H1 (cell line): ENCODE results near the gene ARHGAP4. TPM values are rescaled to one million over a fixed set of nuclear protein-coding genes. Genes with fewer than 3 reads are reported as not detected.

Source experiments
- CTCF ChIA-PET: fragments of 300-600 bp; sonication (Branson Sonifier 250); formaldehyde crosslinking; loops from one replicate; lab custom pipeline; 2021; ENCODE audit not compliant: partially characterized antibody; lab: Charles Lee
- POLR2A ChIA-PET: fragments of 300-600 bp; sonication (Branson Sonifier 250); formaldehyde crosslinking; loops from one replicate; lab custom pipeline; 2021; ENCODE audit warnings: inconsistent platforms; ENCODE audit not compliant: partially characterized antibody; lab: Charles Lee
- DNase-seq, 2 experiments: peaks; one replicate each; pipeline versions ENCODE4 v3.0.0 to v3.0.0-alpha.2; 2010 to 2022; ENCODE audit warnings: low spot score in 2 of 2, low read depth in 1 of 2, mixed read lengths in 1 of 2
- FAIRE-seq: peaks from 2 replicates; lab custom pipeline; 2011; peaks lifted over from hg19 to GRCh38; lab: Jason Lieb, UNC
- H2AFZ ChIP-seq: 2 replicates; pipeline ENCODE4 v1.8.1; 2012; ENCODE audit warnings: low read length, inconsistent platforms
- H2AK5ac ChIP-seq: 2 replicates; pipeline ENCODE4 v1.6.1; 2013; ENCODE audit warnings: low read depth, low read length
- H2BK120ac ChIP-seq: replicated peaks from 2 replicates; pipeline ENCODE3; 2013; ENCODE audit warnings: low read depth, low read length, inconsistent platforms
- H2BK12ac ChIP-seq: 2 replicates; pipeline ENCODE4 v1.6.1; 2013; ENCODE audit warnings: low read depth, low read length
- H2BK15ac ChIP-seq: 2 replicates; pipeline ENCODE4 v1.6.1; 2013; ENCODE audit warnings: low read length
- H2BK20ac ChIP-seq: 2 replicates; pipeline ENCODE4 v1.6.1; 2013; ENCODE audit warnings: low read length
- H2BK5ac ChIP-seq: 2 replicates; pipeline ENCODE4 v1.6.1; 2013; ENCODE audit warnings: low read depth, low read length
- H3K14ac ChIP-seq: 2 replicates; pipeline ENCODE4 v1.6.1; 2013; ENCODE audit warnings: inconsistent platforms; ENCODE audit not compliant: insufficient read length
- H3K18ac ChIP-seq: 2 replicates; pipeline ENCODE4 v1.6.1; 2013; ENCODE audit warnings: low read length; ENCODE audit errors: extremely low read depth
- H3K23ac ChIP-seq: 2 replicates; pipeline ENCODE4 v1.6.1; 2013; ENCODE audit warnings: inconsistent platforms; ENCODE audit not compliant: insufficient read length
- H3K23me2 ChIP-seq: 2 replicates; pipeline ENCODE4 v1.6.1; 2013; ENCODE audit warnings: low read depth, low read length
- H3K27ac ChIP-seq: 2 replicates; pipeline ENCODE4 v1.6.1; 2011; ENCODE audit warnings: low read depth, low read length, inconsistent platforms
- H3K27me3 ChIP-seq, 4 experiments: replicated peaks in 1 of 4; 1 replicate in 1 of 4; 2 replicates in 3 of 4; pipeline versions ENCODE4 v1.6.1 to v1.8.1; 2011 to 2013; ENCODE audit warnings: low read length in 3 of 4, mild to moderate bottlenecking in 3 of 4, inconsistent platforms in 2 of 4, mixed read lengths in 2 of 4, moderate library complexity in 1 of 4; ENCODE audit not compliant: control insufficient read depth in 3 of 4, insufficient read depth in 3 of 4; ENCODE audit errors: extremely low read depth in 1 of 4
- H3K36me3 ChIP-seq, 4 experiments: 2 replicates each; pipeline versions ENCODE4 v1.6.1 to v1.8.1; 2011 to 2013; ENCODE audit warnings: mild to moderate bottlenecking in 4 of 4, low read length in 3 of 4, moderate library complexity in 2 of 4, control low read depth in 1 of 4, inconsistent platforms in 1 of 4; ENCODE audit not compliant: insufficient read depth in 4 of 4, control insufficient read depth in 2 of 4
- H3K4ac ChIP-seq: replicated peaks from 2 replicates; pipeline ENCODE3; 2013; ENCODE audit warnings: low read length, low read depth, mixed read lengths, inconsistent platforms; ENCODE audit not compliant: insufficient read length
- H3K4me1 ChIP-seq, 4 experiments: replicated peaks in 1 of 4; 1 replicate in 1 of 4; 2 replicates in 3 of 4; pipeline versions ENCODE4 v1.6.1 to v1.8.1; 2011 to 2013; ENCODE audit warnings: low read length in 3 of 4, inconsistent platforms in 2 of 4, mixed read lengths in 1 of 4; ENCODE audit not compliant: insufficient read depth in 4 of 4, control insufficient read depth in 3 of 4
- H3K4me2 ChIP-seq, 2 experiments: 2 replicates each; pipeline versions ENCODE4 v1.6.1 to v1.8.1; 2011 to 2013; ENCODE audit warnings: low read depth in 2 of 2, low read length in 2 of 2, control low read depth in 1 of 2, inconsistent platforms in 1 of 2, mild to moderate bottlenecking in 1 of 2; ENCODE audit not compliant: insufficient read depth in 1 of 2
- H3K4me3 ChIP-seq, 4 experiments: fragments of 200-600, 300-600 bp in 1 of 4; sonication (generic), shearing (Covaris generic), sonication (Bioruptor Twin) in 1 of 4; 2 replicates each; pipeline versions ENCODE4 v1.5.1 to v1.8.1; 2011 to 2016; ENCODE audit warnings: low read length in 4 of 4, low read depth in 3 of 4, control low read depth in 2 of 4, inconsistent platforms in 2 of 4, mild to moderate bottlenecking in 2 of 4, mixed read lengths in 1 of 4, moderate library complexity in 1 of 4; ENCODE audit not compliant: insufficient read depth in 2 of 4; ENCODE audit errors: extremely low read depth in 1 of 4
- H3K56ac ChIP-seq: replicated peaks from 2 replicates; pipeline ENCODE3; 2013; ENCODE audit warnings: low read depth, mild to moderate bottlenecking, mixed read lengths, low read length, inconsistent platforms; ENCODE audit not compliant: insufficient read length
- H3K79me1 ChIP-seq: 2 replicates; pipeline ENCODE4 v1.6.1; 2013; ENCODE audit warnings: low read depth, low read length, control low read depth
- H3K79me2 ChIP-seq, 2 experiments: 2 replicates each; pipeline versions ENCODE4 v1.6.1 to v1.8.1; 2012 to 2013; ENCODE audit warnings: low read length in 2 of 2, mild to moderate bottlenecking in 2 of 2, inconsistent platforms in 1 of 2; ENCODE audit not compliant: insufficient read depth in 2 of 2, control insufficient read depth in 1 of 2
- H3K9ac ChIP-seq, 4 experiments: replicated peaks in 1 of 4; 1 replicate in 1 of 4; 2 replicates in 3 of 4; pipeline versions ENCODE4 v1.6.1 to v1.8.1; 2011 to 2013; ENCODE audit warnings: low read depth in 3 of 4, low read length in 3 of 4, control low read depth in 2 of 4, mild to moderate bottlenecking in 2 of 4, moderate library complexity in 2 of 4, inconsistent platforms in 1 of 4; ENCODE audit errors: extremely low read depth in 1 of 4
- H3K9me3 ChIP-seq, 2 experiments: 2 replicates each; pipeline versions ENCODE4 v1.6.1 to v1.8.1; 2012 to 2013; ENCODE audit warnings: mild to moderate bottlenecking in 2 of 2, moderate library complexity in 2 of 2, control low read depth in 1 of 2, inconsistent platforms in 1 of 2, low read depth in 1 of 2, low read length in 1 of 2, mixed read lengths in 1 of 2; ENCODE audit not compliant: insufficient read depth in 2 of 2
- H4K20me1 ChIP-seq, 2 experiments: replicated peaks in 1 of 2; 2 replicates each; pipeline versions ENCODE3 to v1.8.1; 2011 to 2013; ENCODE audit warnings: inconsistent platforms in 2 of 2, low read length in 2 of 2, mild to moderate bottlenecking in 1 of 2; ENCODE audit not compliant: insufficient read depth in 2 of 2, control insufficient read depth in 1 of 2
- H4K5ac ChIP-seq: 2 replicates; pipeline ENCODE4 v1.6.1; 2013; ENCODE audit warnings: low read length, low read depth, mixed read lengths, inconsistent platforms; ENCODE audit not compliant: insufficient read length
- H4K8ac ChIP-seq: 2 replicates; pipeline ENCODE4 v1.8.0; 2013; ENCODE audit warnings: mild to moderate bottlenecking, moderate library complexity, low read length, inconsistent platforms; ENCODE audit not compliant: insufficient read depth; ENCODE audit errors: extremely low read depth
- H4K91ac ChIP-seq: replicated peaks from 2 replicates; pipeline ENCODE3; 2013; ENCODE audit warnings: low read length, mixed read lengths, inconsistent platforms; ENCODE audit not compliant: insufficient read length
- BACH1 ChIP-seq: IDR thresholded peaks from 2 replicates; pipeline ENCODE4 v1.6.1; 2012; ENCODE audit warnings: low read length, improper control_type of control experiment
- CBX5 ChIP-seq: fragments of 300-800, 300-1000 bp; sonication (generic); IDR thresholded peaks from 2 replicates; pipeline ENCODE4 v1.7.1; 2016; ENCODE audit warnings: antibody characterized with exemption, low read length, low read depth
- CHD1 ChIP-seq: IDR thresholded peaks from 2 replicates; pipeline ENCODE4 v1.6.1; 2012; ENCODE audit warnings: low read depth, low read length, improper control_type of control experiment
- E2F6 ChIP-seq: IDR thresholded peaks from 2 replicates; pipeline ENCODE4 v1.6.1; 2012; ENCODE audit warnings: inconsistent platforms
- GABPA ChIP-seq: IDR thresholded peaks from 2 replicates; pipeline ENCODE4 v1.6.1; 2011; ENCODE audit warnings: mild to moderate bottlenecking, low read length, moderate library complexity, borderline replicate concordance; ENCODE audit not compliant: insufficient read depth
- JUN ChIP-seq: IDR thresholded peaks from 2 replicates; pipeline ENCODE4 v1.6.1; 2011; ENCODE audit warnings: low read depth, mild to moderate bottlenecking, improper control_type of control experiment, low read length
- MAX ChIP-seq: IDR thresholded peaks from 2 replicates; pipeline ENCODE4 v1.6.1; 2012; ENCODE audit warnings: inconsistent platforms
- POU5F1 ChIP-seq: IDR thresholded peaks from 2 replicates; pipeline ENCODE4 v1.6.1; 2011; ENCODE audit warnings: low read depth, mild to moderate bottlenecking, low read length, moderate library complexity
- SUZ12 ChIP-seq: fragments of 200-600 bp; sonication (generic); IDR thresholded peaks from 2 replicates; pipeline ENCODE4 v1.6.1; 2012; ENCODE audit warnings: mild to moderate bottlenecking, inconsistent platforms, low read length, moderate library complexity, mixed read lengths
- WGBS, 2 experiments: shearing (Covaris generic) in 1 of 2; methylation state at CpG; one replicate each; pipeline versions ENCODE4 v1.1.6 to v1.1.7; 2013 to 2015; ENCODE audit warnings: low lambda C conversion rate in 2 of 2, mixed read lengths in 2 of 2, inconsistent platforms in 1 of 2, low coverage in 1 of 2, missing lambda C conversion rate in 1 of 2; ENCODE audit not compliant: insufficient replicate concordance in 2 of 2, insufficient coverage in 1 of 2, insufficient read length in 1 of 2; ENCODE audit errors: extremely low coverage in 1 of 2, missing lambda C conversion rate in 1 of 2; 5-methylcytosine and 5-hydroxymethylcytosine counted together
- polyA plus RNA-seq, 7 experiments: library from polyadenylated mRNA; depleted of rRNA in 3 of 7; stranded (reverse) in 5 of 7; unstranded in 2 of 7; fragments of >200 nt in 5 of 7; fragments of 200-250 nt in 2 of 7; gene quantifications; 1 replicate in 5 of 7; 2 replicates in 1 of 7; 4 replicates in 1 of 7; pipeline versions ENCODE4 v1.2.1 to v1.2.3, GENCODE V29; 2011 to 2013; ENCODE audit warnings: missing spikeins in 2 of 7, mixed read lengths in 2 of 7
- total RNA-seq: library from RNA; stranded (reverse); fragmentation: NEBNext Ultra II Directional; extraction: Animal tissue kit (Norgen Biotek cat#: 25700); gene quantifications from 2 replicates; pipeline ENCODE4 v1.2.1, GENCODE V29; 2021
- TF ChIP-seq, protein P1 (sequence below): IDR thresholded peaks from 2 replicates; pipeline ENCODE4 v1.6.1; 2012; ENCODE audit warnings: low read length, inconsistent platforms

Gene ARHGAP4
- total and polyA plus RNA-seq, 2 of the 8 experiments (the other 6 are each of a cell fraction or from before 2014, with no cell fraction given): 23.9 to 26.0 TPM

GRCh38 chrX:153952373-153953026 is 26.4 kb upstream of the ARHGAP4 start:
- Histone ChIP-seq H3K79me2 (no peaks in the 10 kb centered on the region), H3K4ac (no peak overlapping the region), H3K9me3 (no peaks in the 10 kb centered on the region), H3K56ac (no peak overlapping the region), H3K4me3 (no peak overlapping the region), H3K36me3 (peaks cover 26 to 75% (median 54%) of the 10 kb centered on the region in 4 experiments; a peak in 7 of 8 replicates), H3K79me1 (no peaks in the 10 kb centered on the region), H3K23ac (no peak overlapping the region), H3K23me2 (no peaks in the 10 kb centered on the region), H2AFZ (no peak overlapping the region), H3K9ac (no peak overlapping the region), H4K8ac (no peak overlapping the region; the same call in 1 of the 2 replicates), H2BK120ac (no peak overlapping the region), H2BK15ac (no peak overlapping the region), H2BK12ac (no peak overlapping the region), H4K20me1 (peaks cover 0 to 4% of the 10 kb centered on the region in 2 experiments), H4K5ac (no peak overlapping the region), H3K18ac (no peak overlapping the region), H3K4me1 (peaks cover 0 to 11% (median 1%) of the 10 kb centered on the region in 4 experiments; a peak in 3 of 7 replicates), H3K27me3 (no peaks in the 10 kb centered on the region), H3K14ac (no peak overlapping the region), H2AK5ac (no peak overlapping the region), H2BK20ac (no peak overlapping the region), H3K4me2 (no peak overlapping the region), H2BK5ac (no peak overlapping the region), H3K27ac (no peak overlapping the region; the same call in 1 of the 2 replicates), H4K91ac (no peak overlapping the region)
- POLR2A ChIA-PET: interaction anchor here (0.9 to 1.7 kb wide), 6 partner anchors 9 to 29 kb away, joined by 3 to 7 read pairs (median 3); partner anchors contain the start of genes ARHGAP4 and HCFC1
- 96% methylated on average over 18 of the region's 32 CpGs; no CpG with 5 or more reads in 1 of the 2 experiments for WGBS, 2 experiments
- CTCF ChIA-PET: interaction anchor here (0.9 to 11.1 kb wide), 7 partner anchors 7 to 189 kb away, joined by 3 to 272 read pairs (median 3); partner anchors contain the start of genes ARHGAP4, HCFC1, NAA10 and PLXNB3
- DNase-seq (no peak), FAIRE-seq (no peak)
- no peak for TF ChIP-seq BACH1
- TF ChIP-seq CHD1: no peak
- TF ChIP-seq MAX: no peak
- TF ChIP-seq SUZ12: no peak
- TF ChIP-seq, protein P1, sequence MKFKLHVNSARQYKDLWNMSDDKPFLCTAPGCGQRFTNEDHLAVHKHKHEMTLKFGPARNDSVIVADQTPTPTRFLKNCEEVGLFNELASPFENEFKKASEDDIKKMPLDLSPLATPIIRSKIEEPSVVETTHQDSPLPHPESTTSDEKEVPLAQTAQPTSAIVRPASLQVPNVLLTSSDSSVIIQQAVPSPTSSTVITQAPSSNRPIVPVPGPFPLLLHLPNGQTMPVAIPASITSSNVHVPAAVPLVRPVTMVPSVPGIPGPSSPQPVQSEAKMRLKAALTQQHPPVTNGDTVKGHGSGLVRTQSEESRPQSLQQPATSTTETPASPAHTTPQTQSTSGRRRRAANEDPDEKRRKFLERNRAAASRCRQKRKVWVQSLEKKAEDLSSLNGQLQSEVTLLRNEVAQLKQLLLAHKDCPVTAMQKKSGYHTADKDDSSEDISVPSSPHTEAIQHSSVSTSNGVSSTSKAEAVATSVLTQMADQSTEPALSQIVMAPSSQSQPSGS: no peak
- TF ChIP-seq CBX5: no peak
- no peak for TF ChIP-seq JUN
- TF ChIP-seq GABPA: no peak
- TF ChIP-seq POU5F1: no peak
- no peak for TF ChIP-seq E2F6
